Measurements from ENCODE around the gene PUSL1.

The PUSL1 gene

GRCh38 chr1:1340791-1341548 lies 32.6 kb downstream of the PUSL1 start:
- no peak for DNase-seq

- no peak for DNase-seq
Measured at GRCh38 chr1:1341549-1342021, 33.2 kb downstream of the PUSL1 start.

- DNase-seq: no peak
Measured at GRCh38 chr1:1342061-1342562, 33.7 kb downstream of the PUSL1 start.

- DNase-seq: no peak
Measured at GRCh38 chr1:1342584-1343115, 34.3 kb downstream of the PUSL1 start.

GRCh38 chr1:1343811-1344421 lies 35.5 kb downstream of the PUSL1 start:
- no peak for DNase-seq

GRCh38 chr1:1344655-1345361 lies 36.4 kb downstream of the PUSL1 start:
- peak; percentile 72 to 82 (median 76) for DNase-seq

GRCh38 chr1:1345384-1345783 lies 37.0 kb downstream of the PUSL1 start:
- no peak for DNase-seq

- no peak for DNase-seq
Measured at GRCh38 chr1:1345860-1346500, 37.6 kb downstream of the PUSL1 start.

- DNase-seq: no peak
Measured at GRCh38 chr1:1346501-1346890, 38.1 kb downstream of the PUSL1 start.

- DNase-seq: no peak
Measured at GRCh38 chr1:1347026-1347595, 38.7 kb downstream of the PUSL1 start.

GRCh38 chr1:1347663-1348419 lies 39.4 kb downstream of the PUSL1 start:
- DNase-seq: peak in 1 of 3 donors; percentile 17

- peak in 1 of 3 donors; percentile 29 for DNase-seq
Measured at GRCh38 chr1:1348420-1349255, 40.2 kb downstream of the PUSL1 start.

- DNase-seq: peak; percentile 69 to 93 (median 85)
Measured at GRCh38 chr1:1349256-1350012, 41.0 kb downstream of the PUSL1 start, which contains the start of gene DVL1. Gene DVL1, minus strand, starts transcription at chr1:1349418. Its CDS starts 353 bp downstream, at chr1:1349065.

GRCh38 chr1:1351511-1352427 lies 43.4 kb downstream of the PUSL1 start:
- DNase-seq: no peak

GRCh38 chr1:1352786-1353388 lies 44.5 kb downstream of the PUSL1 start:
- no peak for DNase-seq

GRCh38 chr1:1353389-1354151 lies 45.2 kb downstream of the PUSL1 start:
- DNase-seq: no peak

Measured in suppressor macrophage treated with lipopolysaccharide for 1 hour (primary cell).